IPS-NIHi11 (cell line): ENCODE measurements around the gene LMNB1.
A peak's percentile ranks its signal among the peaks of the same experiment; 100 is the strongest.

Experiments
- DNase-seq: peaks from one replicate; pipeline ENCODE4 v3.0.0; 2012; ENCODE audit warnings: mixed read lengths, low spot score

The LMNB1 gene

GRCh38 chr5:126855266-126855665, 78.3 kb downstream of the LMNB1 start:
- no peak for DNase-seq

- DNase-seq, result no peak
These were observed 80.8 kb downstream of the LMNB1 start for GRCh38 chr5:126857472-126858410.

GRCh38 chr5:126858441-126858840, 81.5 kb downstream of the LMNB1 start:
- peak; percentile 40 for DNase-seq

GRCh38 chr5:126863402-126863801, 86.5 kb downstream of the LMNB1 start:
- no peak for DNase-seq

- peak; percentile 72 for DNase-seq
These were observed 87.2 kb downstream of the LMNB1 start for GRCh38 chr5:126864042-126864688.

GRCh38 chr5:126865299-126865698, 88.4 kb downstream of the LMNB1 start:
- no peak for DNase-seq

GRCh38 chr5:126866851-126867636, 90.1 kb downstream of the LMNB1 start:
- no peak for DNase-seq

- DNase-seq, result no peak
These were observed 91.5 kb downstream of the LMNB1 start for GRCh38 chr5:126868338-126869004.

- DNase-seq, result peak; percentile 67
These were observed 92.1 kb downstream of the LMNB1 start for GRCh38 chr5:126869005-126869451.

GRCh38 chr5:126871441-126871840, 94.5 kb downstream of the LMNB1 start:
- no peak for DNase-seq

- DNase-seq, result no peak
These were observed 95.8 kb downstream of the LMNB1 start for GRCh38 chr5:126872561-126873354.

- DNase-seq, result no peak
These were observed 98.4 kb downstream of the LMNB1 start for GRCh38 chr5:126875303-126875785.

GRCh38 chr5:126877602-126878001, 100.7 kb downstream of the LMNB1 start:
- DNase-seq, result no peak

- no peak for DNase-seq
These were observed 101.1 kb downstream of the LMNB1 start for GRCh38 chr5:126878085-126878484.

- no peak for DNase-seq
These were observed 101.7 kb downstream of the LMNB1 start for GRCh38 chr5:126878634-126879033.

- no peak for DNase-seq
These were observed 105.1 kb downstream of the LMNB1 start for GRCh38 chr5:126881821-126882600.

- no peak for DNase-seq
These were observed 106.8 kb downstream of the LMNB1 start for GRCh38 chr5:126883564-126884245.

GRCh38 chr5:126884269-126884819, 107.4 kb downstream of the LMNB1 start:
- DNase-seq, result no peak
